GM12865 (cell line): ENCODE measurements around the gene PLXNB3.
"Not testable (repeated sequence)": the region's sequence is repeated elsewhere in the genome, so short reads cannot be mapped to it uniquely, and the experiment has no call there.

ENCODE experiments used
- DNase-seq: peaks from one replicate; pipeline ENCODE4 v3.0.0; 2010; ENCODE audit warnings: low read depth
- H3K4me3 ChIP-seq: 2 replicates; pipeline ENCODE4 v1.5.1; 2011; ENCODE audit warnings: mild to moderate bottlenecking, low read depth, low read length, control low read depth
- CTCF ChIP-seq: IDR thresholded peaks from 2 replicates; pipeline ENCODE4 v1.5.1; 2011; ENCODE audit warnings: low read length, control low read depth, low read depth, inconsistent platforms; ENCODE audit not compliant: insufficient read depth; ENCODE audit errors: missing control alignments

The PLXNB3 gene

GRCh38 chrX:153746359-153746758 is 17.7 kb upstream of the PLXNB3 start:
- no peak overlapping the region for H3K4me3 ChIP-seq
- TF ChIP-seq CTCF, result no peak
- no peak for DNase-seq

- DNase-seq, H3K4me3 ChIP-seq: not testable (repeated sequence)
Observed at GRCh38 chrX:153746991-153747390, 17.1 kb upstream of the PLXNB3 start.

GRCh38 chrX:153749017-153749416 is 15.0 kb upstream of the PLXNB3 start:
- DNase-seq, result not testable (repeated sequence)

GRCh38 chrX:153750127-153750774 is 13.8 kb upstream of the PLXNB3 start:
- no peak overlapping the region for H3K4me3 ChIP-seq
- no peak for DNase-seq
- no peak for TF ChIP-seq CTCF

More at GRCh38 chrX:153749017-153749416, 15.0 kb upstream of the PLXNB3 start:
- H3K4me3 ChIP-seq, result not testable (repeated sequence)

- no peak for TF ChIP-seq CTCF
- no peak for DNase-seq
- no peak overlapping the region for H3K4me3 ChIP-seq
Observed at GRCh38 chrX:153755136-153755535, 8.9 kb upstream of the PLXNB3 start.

GRCh38 chrX:153761863-153762262 is 2.2 kb upstream of the PLXNB3 start:
- no peak for DNase-seq
- H3K4me3 ChIP-seq, result no peak overlapping the region
- no peak for TF ChIP-seq CTCF

GRCh38 chrX:153762626-153763173 is 1.3 kb upstream of the PLXNB3 start:
- no peak overlapping the region for H3K4me3 ChIP-seq
- TF ChIP-seq CTCF, result no peak
- DNase-seq, result no peak

- no peak for TF ChIP-seq CTCF
- no peak for DNase-seq
- no peak overlapping the region for H3K4me3 ChIP-seq
Observed at GRCh38 chrX:153763298-153763932, 634 bp upstream of the PLXNB3 start.
